Transverse colon (tissue), 4 donors: Measurements from ENCODE around the gene KRTAP2-3.

Source experiments
- EP300 ChIP-seq: sonication (generic); formaldehyde crosslinking; IDR thresholded peaks from one replicate; pipeline ENCODE4 v1.6.1; 2017; ENCODE audit warnings: antibody characterized with exemption, low read depth
- POLR2A ChIP-seq: fragments of 450-650 bp; IDR thresholded peaks from one replicate; pipeline ENCODE4 v1.6.1; 2016; ENCODE audit warnings: antibody characterized with exemption, mild to moderate bottlenecking, moderate library complexity
- POLR2AphosphoS5 ChIP-seq, 3 donors: sonication (generic); formaldehyde crosslinking; IDR thresholded peaks; one replicate each; pipeline ENCODE4 v1.6.1; 2016; ENCODE audit warnings: antibody characterized with exemption in 3 of 3
- TF ChIP-seq, protein P1 (sequence below), 5 experiments: fragments of 200-600 bp in 3 of 5; fragments of 450-650 bp in 2 of 5; sonication (generic) in 3 of 5; IDR thresholded peaks; 1 replicate in 2 of 5; 2 replicates in 3 of 5; pipeline ENCODE4 v1.5.1; 2016 to 2017; ENCODE audit warnings: antibody characterized with exemption in 5 of 5, inconsistent platforms in 3 of 5, mild to moderate bottlenecking in 2 of 5, moderate library complexity in 1 of 5

DNA sequence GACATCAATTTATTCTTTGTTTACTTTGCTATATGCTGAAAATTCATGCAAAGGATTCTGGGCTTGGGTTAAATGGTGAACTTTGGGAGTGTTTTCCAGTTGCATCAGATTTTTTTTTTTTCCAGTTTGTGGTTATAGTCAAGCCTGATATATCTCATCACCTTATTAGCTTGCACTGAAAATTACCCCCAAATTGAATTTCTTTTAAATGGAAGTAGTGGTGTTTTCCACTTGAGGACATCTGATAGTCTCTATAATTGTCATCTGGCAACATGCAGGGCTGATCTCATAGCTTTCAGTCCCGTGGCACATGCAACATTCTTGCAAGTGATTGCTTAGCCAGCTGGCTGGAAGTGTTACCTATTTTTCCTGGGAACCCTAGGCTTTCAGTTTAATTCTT, 46.3 kb downstream of the KRTAP2-3 start:
- TF ChIP-seq, protein P1, sequence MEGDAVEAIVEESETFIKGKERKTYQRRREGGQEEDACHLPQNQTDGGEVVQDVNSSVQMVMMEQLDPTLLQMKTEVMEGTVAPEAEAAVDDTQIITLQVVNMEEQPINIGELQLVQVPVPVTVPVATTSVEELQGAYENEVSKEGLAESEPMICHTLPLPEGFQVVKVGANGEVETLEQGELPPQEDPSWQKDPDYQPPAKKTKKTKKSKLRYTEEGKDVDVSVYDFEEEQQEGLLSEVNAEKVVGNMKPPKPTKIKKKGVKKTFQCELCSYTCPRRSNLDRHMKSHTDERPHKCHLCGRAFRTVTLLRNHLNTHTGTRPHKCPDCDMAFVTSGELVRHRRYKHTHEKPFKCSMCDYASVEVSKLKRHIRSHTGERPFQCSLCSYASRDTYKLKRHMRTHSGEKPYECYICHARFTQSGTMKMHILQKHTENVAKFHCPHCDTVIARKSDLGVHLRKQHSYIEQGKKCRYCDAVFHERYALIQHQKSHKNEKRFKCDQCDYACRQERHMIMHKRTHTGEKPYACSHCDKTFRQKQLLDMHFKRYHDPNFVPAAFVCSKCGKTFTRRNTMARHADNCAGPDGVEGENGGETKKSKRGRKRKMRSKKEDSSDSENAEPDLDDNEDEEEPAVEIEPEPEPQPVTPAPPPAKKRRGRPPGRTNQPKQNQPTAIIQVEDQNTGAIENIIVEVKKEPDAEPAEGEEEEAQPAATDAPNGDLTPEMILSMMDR (IDR thresholded peaks at IDR 0.05) = no peak
- TF ChIP-seq POLR2A = no peak
- no peak for TF ChIP-seq EP300
- no peak for TF ChIP-seq POLR2AphosphoS5 (IDR thresholded peaks at IDR 0.05)
